DOHH2 (cell line): ENCODE data around the gene USP48.
A peak's percentile ranks its signal among the peaks of the same experiment; 100 is the strongest.
"Not testable (repeated sequence)": the region's sequence is repeated elsewhere in the genome, so short reads cannot be mapped to it uniquely, and the experiment has no call there.

ENCODE experiments used
- H3F3A ChIP-seq: fragments of 200-600 bp; sonication (generic), shearing (Covaris generic); 2 replicates; pipeline ENCODE4 v1.6.0; 2016; ENCODE audit warnings: antibody characterized with exemption, mild to moderate bottlenecking; ENCODE audit not compliant: control insufficient read depth, insufficient read depth
- H3K27ac ChIP-seq: fragments of 200-600 bp; sonication (generic); 2 replicates; pipeline ENCODE4 v1.5.1; 2014; ENCODE audit warnings: low read depth, mild to moderate bottlenecking, low read length, moderate library complexity
- H3K27me3 ChIP-seq: fragments of 200-600 bp; sonication (generic); 2 replicates; pipeline ENCODE4 v1.6.1; 2014; ENCODE audit warnings: mild to moderate bottlenecking, low read length, mixed read lengths; ENCODE audit not compliant: control insufficient read depth
- H3K36me3 ChIP-seq: fragments of 200-600 bp; sonication (generic); 2 replicates; pipeline ENCODE4 v1.6.1; 2014; ENCODE audit warnings: mild to moderate bottlenecking, low read length, moderate library complexity, mixed read lengths; ENCODE audit not compliant: control insufficient read depth
- H3K4me1 ChIP-seq: fragments of 200-600 bp; sonication (generic); 2 replicates; pipeline ENCODE4 v1.6.1; 2014; ENCODE audit warnings: mild to moderate bottlenecking, low read length, mixed read lengths; ENCODE audit not compliant: control insufficient read depth
- H3K4me2 ChIP-seq: fragments of 200-600 bp; sonication (generic); 2 replicates; pipeline ENCODE4 v1.6.0; 2014; ENCODE audit warnings: mild to moderate bottlenecking, low read length, moderate library complexity
- H3K4me3 ChIP-seq: fragments of 200-600 bp; sonication (generic); 2 replicates; pipeline ENCODE4 v1.5.1; 2014; ENCODE audit warnings: mild to moderate bottlenecking, low read length, mixed read lengths
- H3K79me2 ChIP-seq: fragments of 200-600 bp; sonication (generic); 2 replicates; pipeline ENCODE4 v1.6.1; 2014; ENCODE audit warnings: mild to moderate bottlenecking, low read length, mixed read lengths; ENCODE audit not compliant: control insufficient read depth
- H3K9me2 ChIP-seq: fragments of 200-600 bp; sonication (generic); replicated peaks from 2 replicates; pipeline ENCODE4 v1.6.1; 2014; ENCODE audit warnings: mild to moderate bottlenecking, low read length, mixed read lengths; ENCODE audit not compliant: control insufficient read depth
- H3K9me3 ChIP-seq: fragments of 200-600 bp; sonication (generic); 2 replicates; pipeline ENCODE4 v1.6.1; 2014; ENCODE audit warnings: antibody characterized with exemption, low read length, mixed read lengths; ENCODE audit not compliant: control insufficient read depth, insufficient read depth
- H4K20me1 ChIP-seq: fragments of 200-600 bp; sonication (generic); 2 replicates; pipeline ENCODE4 v1.6.0; 2014; ENCODE audit warnings: low read depth, mild to moderate bottlenecking, antibody characterized with exemption, low read length, moderate library complexity; ENCODE audit not compliant: control insufficient read depth, insufficient read depth
- EZH2phosphoT487 ChIP-seq: fragments of 200-600 bp; sonication (generic); IDR thresholded peaks from 2 replicates; pipeline ENCODE4 v1.6.1; 2017; ENCODE audit warnings: borderline replicate concordance, mild to moderate bottlenecking, antibody characterized with exemption, low read length, moderate library complexity, mixed read lengths
- TF ChIP-seq, protein P1 (sequence below): fragments of 200-600 bp; sonication (generic); IDR thresholded peaks from one replicate; pipeline ENCODE4 v1.5.1; 2014; ENCODE audit warnings: antibody characterized with exemption, mild to moderate bottlenecking, low read depth, low read length; ENCODE audit not compliant: poor library complexity, severe bottlenecking

Gene USP48

GRCh38 chr1:21775550-21775914, 7.4 kb downstream of the USP48 start:
- Histone ChIP-seq H4K20me1 (peaks cover 13% of the 10 kb centered on the region), H3K4me1 (peaks cover 42% of the 10 kb centered on the region)

DNA sequence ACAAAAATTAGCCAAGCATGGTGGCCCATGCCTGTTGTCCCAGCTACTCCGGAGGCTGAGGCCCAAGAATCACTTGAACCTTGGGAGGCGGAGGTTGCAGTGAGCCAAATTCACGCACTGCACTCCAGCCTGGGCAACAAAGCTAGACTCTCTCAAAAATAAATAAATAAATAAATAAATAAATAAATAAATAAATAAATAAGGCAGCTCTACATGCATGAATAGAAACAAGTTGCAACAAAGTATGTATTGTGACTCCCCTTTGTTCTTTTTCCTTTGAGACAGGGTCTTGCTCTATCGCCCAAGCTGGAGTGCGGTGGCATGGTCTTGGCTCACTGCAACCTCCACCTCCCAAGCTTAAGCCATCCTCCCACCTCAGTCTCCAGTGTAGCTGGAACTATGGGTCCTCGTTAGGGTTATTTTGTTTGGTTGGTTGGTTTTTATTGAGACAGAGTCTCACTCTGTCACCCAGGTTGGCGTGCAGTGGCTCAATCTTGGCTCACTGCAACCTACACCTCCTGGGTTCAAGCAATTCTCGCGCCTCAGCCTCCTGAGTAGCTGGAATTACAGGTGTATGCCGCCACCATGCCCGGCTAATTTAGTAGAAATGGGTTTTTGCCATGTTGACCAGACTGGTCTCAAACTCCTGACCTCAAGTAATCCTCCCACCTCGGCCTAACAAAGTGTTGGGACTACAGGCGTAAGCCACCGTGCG, 8.0 kb downstream of the USP48 start:
- no peaks in the 10 kb centered on the region for H3K9me2 ChIP-seq
- H4K20me1 ChIP-seq, result peaks cover 8% of the 10 kb centered on the region
- H3K4me2 ChIP-seq, result no peak overlapping the region

More at GRCh38 chr1:21775550-21775914, 7.4 kb downstream of the USP48 start:
- Histone ChIP-seq H3K4me2 (no peak overlapping the region), H3K36me3 (peaks cover 4% of the 10 kb centered on the region; the same call in 1 of the 2 replicates), H3K27ac (no peak overlapping the region), H3K27me3 (no peaks in the 10 kb centered on the region), H3K79me2 (peaks cover 99% of the 10 kb centered on the region), H3F3A (0 out of 2 replicates have a peak, but pooled peaks cover 3% of the 10 kb centered on the region), H3K9me2 (no peaks in the 10 kb centered on the region), H3K9me3 (no peaks in the 10 kb centered on the region), H3K4me3 (no peak overlapping the region)
- TF ChIP-seq, protein P1, sequence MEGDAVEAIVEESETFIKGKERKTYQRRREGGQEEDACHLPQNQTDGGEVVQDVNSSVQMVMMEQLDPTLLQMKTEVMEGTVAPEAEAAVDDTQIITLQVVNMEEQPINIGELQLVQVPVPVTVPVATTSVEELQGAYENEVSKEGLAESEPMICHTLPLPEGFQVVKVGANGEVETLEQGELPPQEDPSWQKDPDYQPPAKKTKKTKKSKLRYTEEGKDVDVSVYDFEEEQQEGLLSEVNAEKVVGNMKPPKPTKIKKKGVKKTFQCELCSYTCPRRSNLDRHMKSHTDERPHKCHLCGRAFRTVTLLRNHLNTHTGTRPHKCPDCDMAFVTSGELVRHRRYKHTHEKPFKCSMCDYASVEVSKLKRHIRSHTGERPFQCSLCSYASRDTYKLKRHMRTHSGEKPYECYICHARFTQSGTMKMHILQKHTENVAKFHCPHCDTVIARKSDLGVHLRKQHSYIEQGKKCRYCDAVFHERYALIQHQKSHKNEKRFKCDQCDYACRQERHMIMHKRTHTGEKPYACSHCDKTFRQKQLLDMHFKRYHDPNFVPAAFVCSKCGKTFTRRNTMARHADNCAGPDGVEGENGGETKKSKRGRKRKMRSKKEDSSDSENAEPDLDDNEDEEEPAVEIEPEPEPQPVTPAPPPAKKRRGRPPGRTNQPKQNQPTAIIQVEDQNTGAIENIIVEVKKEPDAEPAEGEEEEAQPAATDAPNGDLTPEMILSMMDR, result no peak
- no peak for TF ChIP-seq EZH2phosphoT487

DNA sequence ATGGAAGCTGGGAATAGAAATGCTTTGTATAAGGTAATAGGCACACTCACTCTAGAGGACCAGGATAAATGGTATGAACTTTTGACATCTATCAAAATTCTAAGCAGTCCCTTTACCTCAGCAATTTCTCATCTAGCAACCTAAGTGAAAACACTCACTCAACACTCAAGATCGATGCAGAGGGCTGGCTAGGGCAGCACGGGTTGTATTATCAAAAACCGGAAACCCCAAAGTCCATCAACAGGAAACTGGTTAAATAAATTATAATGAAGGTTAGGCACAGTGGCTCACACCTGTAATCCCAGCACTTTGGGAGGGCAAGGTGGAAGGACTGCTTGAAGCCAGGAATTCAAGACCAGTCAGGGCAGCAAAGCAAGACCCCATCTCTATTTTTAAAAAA, 9.4 kb downstream of the USP48 start:
- Histone ChIP-seq H3K36me3 (no peaks in the 10 kb centered on the region), H3K79me2 (peaks cover 99% of the 10 kb centered on the region), H3K9me2 (no peaks in the 10 kb centered on the region), H3K9me3 (no peaks in the 10 kb centered on the region), H3K27me3 (no peaks in the 10 kb centered on the region), H3K4me2 (peak overlapping the region; percentile 59), H3F3A (no peaks in the 10 kb centered on the region), H3K4me3 (peak overlapping the region; percentile 22; the same call in 1 of the 2 replicates), H3K4me1 (peaks cover 31% of the 10 kb centered on the region), H4K20me1 (peaks cover 2% of the 10 kb centered on the region), H3K27ac (no peak overlapping the region)
- TF ChIP-seq, protein P1, result no peak
- TF ChIP-seq EZH2phosphoT487, result no peak

More for the DNA sequence above, 8.0 kb downstream of the USP48 start:
- H3K4me1 ChIP-seq, result peaks cover 37% of the 10 kb centered on the region
- H3K27me3 ChIP-seq, result no peaks in the 10 kb centered on the region
- no peaks in the 10 kb centered on the region for H3K9me3 ChIP-seq
- peaks cover 4% of the 10 kb centered on the region; the same call in 1 of the 2 replicates for H3K36me3 ChIP-seq
- peaks cover 99% of the 10 kb centered on the region for H3K79me2 ChIP-seq
- TF ChIP-seq, protein P1, result no peak
- no peak for TF ChIP-seq EZH2phosphoT487
- H3K27ac ChIP-seq, result no peak overlapping the region
- no peaks in the 10 kb centered on the region for H3F3A ChIP-seq
- H3K4me3 ChIP-seq, result no peak overlapping the region

GRCh38 chr1:21771672-21772071, 11.3 kb downstream of the USP48 start:
- H3K27me3 ChIP-seq, H3K36me3 ChIP-seq, H3K27ac ChIP-seq, H3K4me3 ChIP-seq, H4K20me1 ChIP-seq, H3K9me2 ChIP-seq, H3K4me2 ChIP-seq, H3F3A ChIP-seq, H3K9me3 ChIP-seq: not testable (repeated sequence)
- Histone ChIP-seq H3K79me2 (peaks cover 99% of the 10 kb centered on the region), H3K4me1 (peaks cover 34% of the 10 kb centered on the region)

DNA sequence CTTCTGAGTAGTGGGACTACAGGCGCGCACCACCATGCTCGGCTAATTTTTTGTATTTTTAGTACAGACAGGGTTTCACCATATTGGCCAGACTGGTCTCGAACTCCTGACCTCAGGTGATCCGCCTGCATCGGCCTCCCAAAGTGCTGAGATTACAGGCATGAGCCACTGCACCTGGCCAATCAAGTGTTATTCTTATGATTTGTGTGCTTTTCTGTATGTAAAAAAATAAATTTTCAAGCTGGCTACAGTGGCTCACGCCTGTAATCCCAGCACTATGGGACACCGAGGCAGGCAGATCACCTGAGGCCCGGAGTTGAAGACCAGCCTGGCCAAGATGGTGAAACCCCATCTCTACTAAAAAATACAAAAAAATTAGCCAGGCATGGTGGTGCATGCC, 12.3 kb downstream of the USP48 start:
- H3K27me3 ChIP-seq, H3F3A ChIP-seq, H3K4me3 ChIP-seq, H4K20me1 ChIP-seq, H3K9me3 ChIP-seq, H3K36me3 ChIP-seq, H3K4me2 ChIP-seq, H3K27ac ChIP-seq, H3K9me2 ChIP-seq: not testable (repeated sequence)
- Histone ChIP-seq H3K79me2 (peaks cover 99% of the 10 kb centered on the region), H3K4me1 (peaks cover 31% of the 10 kb centered on the region)
